Mucosa of stomach (tissue), 1 donor: ENCODE results near the gene NPPA.
"Not testable (repeated sequence)": the region's sequence is repeated elsewhere in the genome, so short reads cannot be mapped to it uniquely, and the experiment has no call there.

Experiments used
- H3K27me3 ChIP-seq: one replicate; pipeline ENCODE4 v1.7.0; 2013; ENCODE audit warnings: mild to moderate bottlenecking, low read length; ENCODE audit not compliant: control insufficient read depth, insufficient read depth
- H3K36me3 ChIP-seq: one replicate; pipeline ENCODE4 v1.7.0; 2013; ENCODE audit warnings: low read length; ENCODE audit not compliant: control insufficient read depth, insufficient read depth
- H3K4me1 ChIP-seq: one replicate; pipeline ENCODE4 v1.7.0; 2013; ENCODE audit warnings: mild to moderate bottlenecking, low read length; ENCODE audit not compliant: control insufficient read depth, insufficient read depth
- H3K4me3 ChIP-seq: one replicate; pipeline ENCODE4 v1.7.0; 2013; ENCODE audit warnings: low read length
- H3K9ac ChIP-seq: one replicate; pipeline ENCODE4 v1.7.0; 2013; ENCODE audit warnings: mild to moderate bottlenecking, low read length, moderate library complexity
- H3K9me3 ChIP-seq: one replicate; pipeline ENCODE4 v1.7.0; 2013; ENCODE audit warnings: mild to moderate bottlenecking, low read length, moderate library complexity; ENCODE audit not compliant: control insufficient read depth
- donor health status: Pancreatic carcinoma.

NPPA gene

DNA sequence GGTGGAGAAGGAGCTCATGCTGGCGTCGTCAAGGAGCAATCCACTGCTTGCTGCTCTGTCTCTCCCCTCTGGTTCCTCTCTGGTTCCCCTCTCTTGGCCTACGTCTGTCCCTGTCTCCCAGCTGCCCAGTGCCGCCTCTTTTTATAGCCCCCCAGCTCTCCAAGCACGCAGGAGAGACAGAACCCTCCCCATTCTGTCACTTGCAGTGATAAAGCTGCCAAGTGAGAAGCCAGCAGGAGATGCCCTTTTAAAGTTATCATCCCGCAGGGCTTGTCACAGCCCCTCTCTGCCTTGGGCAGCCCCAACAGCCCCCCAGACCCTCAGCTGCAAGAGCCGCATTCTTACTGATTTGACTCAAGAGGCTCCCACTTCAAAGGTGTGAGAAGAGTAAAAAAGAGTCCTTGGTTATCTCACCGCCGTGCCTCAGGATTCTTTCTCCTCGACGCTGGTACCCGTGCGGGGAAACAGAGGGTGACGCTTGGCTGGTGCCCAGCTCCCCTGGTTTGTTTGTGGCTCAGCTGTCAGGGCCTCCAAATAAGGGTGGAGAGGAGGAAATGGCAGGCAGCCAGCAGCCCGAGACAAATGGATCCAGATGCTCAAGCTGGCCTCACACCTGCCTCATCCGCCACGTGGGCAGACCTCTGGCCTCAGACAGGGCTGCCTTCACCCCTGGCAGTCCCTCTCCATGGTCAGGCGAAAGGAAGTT lies at the start of gene NPPA:
Gene NPPA (minus strand): TSS at position 117 of the 706 bp plus-strand sequence. CDS start 99 bp downstream, at position 18.
- Histone ChIP-seq H3K4me3 (no peak within 1 kb of the TSS), H3K9ac (no peak within 1 kb of the TSS), H3K4me1 (no peaks in the 10 kb centered on the region), H3K9me3 (no peaks in the 10 kb centered on the region), H3K27me3 (peaks cover 4% of the 10 kb centered on the region), H3K36me3 (no peaks in the 10 kb centered on the region)

- H3K27me3 ChIP-seq: peaks cover 22% of the 10 kb centered on the region
- H3K4me3 ChIP-seq, H3K36me3 ChIP-seq, H3K9ac ChIP-seq, H3K4me1 ChIP-seq, H3K9me3 ChIP-seq: not testable (repeated sequence)
Observed at GRCh38 chr1:11894501-11894900, 46.9 kb upstream of the NPPA start.

GRCh38 chr1:11893907-11894251 lies 46.3 kb upstream of the NPPA start:
- Histone ChIP-seq H3K4me1 (no peaks in the 10 kb centered on the region), H3K27me3 (peaks cover 16% of the 10 kb centered on the region), H3K4me3 (no peak overlapping the region), H3K9me3 (no peaks in the 10 kb centered on the region), H3K36me3 (no peaks in the 10 kb centered on the region), H3K9ac (no peak overlapping the region)

DNA sequence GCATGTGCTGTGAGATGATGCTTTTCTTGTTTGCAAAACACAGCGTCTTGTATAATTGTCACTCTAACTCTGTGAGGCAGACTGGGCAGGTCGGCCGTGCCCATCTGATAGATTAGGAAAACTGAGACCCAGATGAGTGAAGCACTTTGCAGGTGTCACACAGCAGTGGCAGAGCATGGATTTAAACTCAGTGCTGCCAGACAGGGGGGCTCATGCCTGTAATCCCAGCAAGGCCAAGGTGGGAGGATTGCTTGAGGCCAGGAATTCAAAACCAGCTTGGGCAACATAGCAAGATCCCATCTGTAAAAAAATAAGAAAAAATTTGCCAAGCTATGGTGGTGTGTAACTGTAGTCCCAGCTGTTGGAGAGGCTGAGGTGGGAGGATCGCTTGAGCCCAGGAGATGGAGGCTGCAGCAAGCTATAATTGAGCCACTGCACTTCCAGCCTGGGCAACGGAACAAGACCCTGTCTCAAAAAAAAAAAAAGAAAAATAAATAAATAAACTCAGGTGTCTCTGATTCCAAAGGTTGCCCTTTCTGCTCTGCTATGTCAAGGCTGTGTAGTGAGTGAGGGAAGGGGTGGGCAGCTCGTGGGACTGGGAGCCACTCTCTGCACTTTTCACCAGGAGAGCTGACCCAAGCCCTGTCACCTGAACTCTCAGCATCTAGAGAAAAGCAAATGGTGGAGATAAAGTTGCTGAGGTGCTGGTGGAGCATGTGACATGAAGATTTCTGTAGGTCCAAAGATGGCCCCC lies 44.0 kb upstream of the NPPA start:
- Histone ChIP-seq H3K27me3 (peaks cover 11% of the 10 kb centered on the region), H3K9me3 (no peaks in the 10 kb centered on the region), H3K4me1 (no peaks in the 10 kb centered on the region)

GRCh38 chr1:11888877-11889208 lies 41.3 kb upstream of the NPPA start:
- H3K9me3 ChIP-seq: no peaks in the 10 kb centered on the region
- no peak overlapping the region for H3K9ac ChIP-seq
- peaks cover 9% of the 10 kb centered on the region for H3K27me3 ChIP-seq
- H3K36me3 ChIP-seq: no peaks in the 10 kb centered on the region
- H3K4me3 ChIP-seq: no peak overlapping the region
- no peaks in the 10 kb centered on the region for H3K4me1 ChIP-seq

More for the DNA sequence above, 44.0 kb upstream of the NPPA start:
- Histone ChIP-seq H3K9ac (no peak overlapping the region), H3K36me3 (no peaks in the 10 kb centered on the region), H3K4me3 (no peak overlapping the region)

DNA sequence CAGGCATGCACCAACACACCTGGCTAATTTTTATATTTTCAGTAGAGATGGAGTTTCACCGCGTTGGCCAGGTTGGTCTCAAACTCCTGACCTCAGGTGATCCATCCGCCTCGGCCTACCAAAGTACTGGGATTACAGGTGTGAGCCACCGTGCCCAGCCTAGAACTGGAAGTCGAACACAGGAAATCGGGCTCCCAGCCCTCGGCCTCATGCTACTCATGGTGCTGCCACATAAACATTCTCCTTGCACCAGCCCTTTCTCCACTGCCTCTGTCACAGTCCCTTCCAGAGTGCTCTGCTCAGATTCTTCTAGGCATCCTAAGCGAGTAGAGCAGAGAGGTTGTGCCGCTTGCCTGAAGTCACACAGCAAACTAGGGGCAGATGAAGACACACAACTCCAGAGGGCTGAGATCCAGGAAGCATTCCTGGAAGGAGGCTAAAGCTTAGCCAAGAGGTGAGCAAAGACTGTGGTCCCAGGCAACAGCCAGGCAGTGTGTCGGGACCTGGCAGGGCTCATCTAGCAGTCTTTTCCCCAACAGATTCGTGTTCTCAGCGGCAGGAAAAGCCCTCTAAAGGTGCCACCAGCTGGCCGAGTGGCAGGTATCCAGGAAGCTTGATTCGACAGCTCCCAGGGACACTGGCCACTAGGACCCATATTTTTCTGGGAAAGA lies 40.8 kb upstream of the NPPA start:
- peaks cover 8% of the 10 kb centered on the region for H3K27me3 ChIP-seq
- no peaks in the 10 kb centered on the region for H3K36me3 ChIP-seq
- peaks cover under 1% of the 10 kb centered on the region for H3K4me1 ChIP-seq
- H3K4me3 ChIP-seq: no peak overlapping the region
- no peaks in the 10 kb centered on the region for H3K9me3 ChIP-seq
- H3K9ac ChIP-seq: no peak overlapping the region

GRCh38 chr1:11887666-11888007 lies 40.1 kb upstream of the NPPA start:
- Histone ChIP-seq H3K4me3 (no peak overlapping the region), H3K9me3 (no peaks in the 10 kb centered on the region), H3K27me3 (peaks cover 4% of the 10 kb centered on the region), H3K36me3 (no peaks in the 10 kb centered on the region), H3K9ac (no peak overlapping the region), H3K4me1 (peaks cover 7% of the 10 kb centered on the region)

GRCh38 chr1:11886986-11887665 lies 39.5 kb upstream of the NPPA start:
- peaks cover 4% of the 10 kb centered on the region for H3K27me3 ChIP-seq
- no peak overlapping the region for H3K9ac ChIP-seq
- no peaks in the 10 kb centered on the region for H3K36me3 ChIP-seq
- peaks cover 11% of the 10 kb centered on the region for H3K4me1 ChIP-seq
- no peaks in the 10 kb centered on the region for H3K9me3 ChIP-seq
- no peak overlapping the region for H3K4me3 ChIP-seq

DNA sequence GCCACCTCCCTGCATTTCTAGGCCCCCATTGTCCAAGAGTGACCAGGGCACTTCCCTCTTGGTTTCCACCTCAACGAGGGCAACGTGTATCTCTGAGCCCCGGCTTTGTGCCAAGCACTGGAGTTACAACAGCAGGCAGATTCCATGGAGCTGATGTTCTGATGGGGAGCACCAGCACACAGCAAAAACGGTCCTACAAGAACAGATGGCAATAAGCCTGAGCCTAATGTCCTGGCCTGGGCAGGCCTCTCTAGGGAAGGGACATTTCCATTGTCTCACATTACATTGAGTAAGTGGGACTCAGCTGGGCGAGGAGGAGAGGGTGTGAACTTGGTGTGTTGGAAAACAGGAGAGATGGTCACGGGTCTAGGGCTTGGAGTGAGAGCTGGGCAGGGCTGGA lies 38.3 kb upstream of the NPPA start:
- peaks cover 22% of the 10 kb centered on the region for H3K4me1 ChIP-seq

GRCh38 chr1:11882814-11883538 lies 35.4 kb upstream of the NPPA start:
- peaks cover 30% of the 10 kb centered on the region for H3K4me1 ChIP-seq
- no peaks in the 10 kb centered on the region for H3K9me3 ChIP-seq
- no peak overlapping the region for H3K9ac ChIP-seq
- H3K4me3 ChIP-seq: no peak overlapping the region
- peaks cover 9% of the 10 kb centered on the region for H3K27me3 ChIP-seq
- H3K36me3 ChIP-seq: no peaks in the 10 kb centered on the region

More for the DNA sequence above, 38.3 kb upstream of the NPPA start:
- no peaks in the 10 kb centered on the region for H3K36me3 ChIP-seq
- H3K4me3 ChIP-seq: no peak overlapping the region
- H3K27me3 ChIP-seq: peaks cover 4% of the 10 kb centered on the region
- no peak overlapping the region for H3K9ac ChIP-seq
- no peaks in the 10 kb centered on the region for H3K9me3 ChIP-seq

DNA sequence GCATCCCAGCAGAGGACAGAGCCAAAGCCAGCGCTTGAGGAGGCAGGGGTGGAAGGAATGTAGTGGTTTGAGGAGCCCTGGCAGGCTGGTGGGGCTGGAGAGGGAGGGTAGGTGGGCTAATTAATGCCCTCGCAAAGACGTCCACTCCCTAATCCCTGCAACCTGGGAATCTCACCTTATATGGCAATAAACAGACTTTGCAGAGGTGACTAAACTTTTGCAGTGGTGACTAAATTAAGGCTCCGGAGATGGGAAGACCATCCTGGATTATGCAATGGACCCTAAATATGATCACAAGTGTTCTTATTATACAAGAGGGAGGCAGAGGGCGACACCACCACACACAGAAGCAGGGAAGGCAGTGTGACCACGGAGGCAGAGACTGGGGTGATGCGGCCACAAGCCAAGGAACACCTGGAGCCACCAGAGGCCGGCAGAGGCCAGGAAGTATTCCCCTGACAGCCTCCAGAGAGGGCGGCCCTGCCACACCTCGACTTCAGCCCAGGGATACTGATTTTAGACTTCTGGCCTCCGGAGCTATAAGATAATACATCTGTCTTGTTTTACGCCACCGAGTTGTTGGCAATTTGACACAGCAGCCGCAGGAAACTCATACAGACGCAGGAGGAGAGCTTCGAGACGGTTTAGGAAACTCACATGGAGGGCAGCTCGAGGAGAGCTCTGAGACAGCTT lies 34.3 kb upstream of the NPPA start:
- Histone ChIP-seq H3K36me3 (no peaks in the 10 kb centered on the region), H3K27me3 (peaks cover 9% of the 10 kb centered on the region), H3K4me3 (no peak overlapping the region), H3K9me3 (no peaks in the 10 kb centered on the region), H3K9ac (no peak overlapping the region), H3K4me1 (peaks cover 30% of the 10 kb centered on the region)
